HG02852 (cell line): ENCODE measurements around the gene ZNRF1.

ENCODE experiments used
- ATAC-seq: cut with Tn5 transposase; IDR thresholded peaks from one replicate; pipeline ENCODE4 v1.9.1; 2021; ENCODE audit warnings: mild to moderate bottlenecking, moderate library complexity; ENCODE audit not compliant: unreplicated experiment

ZNRF1 gene

DNA sequence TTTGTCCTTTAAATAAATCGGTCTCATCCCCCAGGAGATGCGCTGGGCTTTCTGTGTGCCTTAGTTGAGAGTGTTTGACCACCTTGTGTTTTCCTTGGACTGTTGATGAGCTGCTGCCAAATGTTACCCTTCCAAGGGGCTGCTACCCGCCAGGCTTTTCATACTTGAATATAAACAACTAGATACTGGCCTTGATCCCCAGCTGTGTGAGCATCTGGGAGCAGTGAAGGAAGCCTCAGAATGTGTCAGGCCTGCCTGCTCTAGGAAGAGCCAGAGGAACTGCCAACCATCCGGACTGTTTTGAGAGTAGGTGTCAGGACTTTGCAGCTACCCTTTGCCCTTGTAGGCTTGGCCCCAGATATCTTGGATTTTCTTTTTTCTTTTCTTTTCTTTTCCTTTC is 60.0 kb downstream of the ZNRF1 start:
- no peak for ATAC-seq

- no peak for ATAC-seq
These were observed 60.6 kb downstream of the ZNRF1 start for GRCh38 chr16:75059411-75059810.

- no peak for ATAC-seq
These were observed 61.9 kb downstream of the ZNRF1 start for GRCh38 chr16:75060723-75061122.

GRCh38 chr16:75061669-75062068 is 62.8 kb downstream of the ZNRF1 start:
- ATAC-seq: no peak

DNA sequence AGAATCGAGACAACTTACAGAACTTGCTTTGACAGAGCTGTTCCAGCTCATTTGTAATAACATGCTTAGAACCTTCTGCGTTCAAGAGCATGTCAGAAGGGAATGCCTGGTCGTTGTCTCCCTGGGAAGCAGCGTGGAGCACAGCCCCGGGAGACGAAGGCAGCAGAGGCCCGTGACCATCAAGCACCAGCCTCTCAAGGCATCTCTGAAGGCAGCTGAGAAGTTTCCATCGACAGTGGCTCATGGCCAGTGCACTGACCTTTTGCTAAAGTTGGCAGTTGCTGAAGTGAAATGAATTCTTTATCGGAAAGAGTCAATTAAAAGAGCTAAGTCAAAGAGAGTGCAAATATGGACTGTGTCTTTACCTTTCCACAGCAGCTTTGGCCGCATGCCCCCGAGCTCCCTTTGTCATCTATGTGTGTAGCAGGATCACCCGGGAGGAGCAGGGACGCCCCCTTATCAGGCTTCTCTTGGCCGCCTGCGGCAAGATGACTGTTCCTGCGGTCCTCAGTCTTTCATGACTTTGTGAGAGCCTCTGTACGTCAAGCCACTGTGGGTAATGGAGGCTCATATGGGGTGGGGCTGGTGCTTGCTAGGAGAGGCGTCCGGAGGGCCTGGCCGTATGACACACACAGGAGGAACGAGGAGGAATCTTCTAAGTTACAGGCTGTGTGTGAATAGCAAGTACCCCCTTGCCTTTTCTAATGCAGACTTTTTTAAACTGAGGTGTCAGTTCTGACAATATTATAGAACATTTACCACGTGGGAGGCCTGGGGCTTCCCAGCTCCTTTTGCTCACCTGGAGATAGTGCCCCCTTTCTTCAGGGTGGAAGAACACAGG is 63.5 kb downstream of the ZNRF1 start:
- ATAC-seq: no peak

GRCh38 chr16:75062976-75063346 is 64.1 kb downstream of the ZNRF1 start:
- ATAC-seq: no peak

DNA sequence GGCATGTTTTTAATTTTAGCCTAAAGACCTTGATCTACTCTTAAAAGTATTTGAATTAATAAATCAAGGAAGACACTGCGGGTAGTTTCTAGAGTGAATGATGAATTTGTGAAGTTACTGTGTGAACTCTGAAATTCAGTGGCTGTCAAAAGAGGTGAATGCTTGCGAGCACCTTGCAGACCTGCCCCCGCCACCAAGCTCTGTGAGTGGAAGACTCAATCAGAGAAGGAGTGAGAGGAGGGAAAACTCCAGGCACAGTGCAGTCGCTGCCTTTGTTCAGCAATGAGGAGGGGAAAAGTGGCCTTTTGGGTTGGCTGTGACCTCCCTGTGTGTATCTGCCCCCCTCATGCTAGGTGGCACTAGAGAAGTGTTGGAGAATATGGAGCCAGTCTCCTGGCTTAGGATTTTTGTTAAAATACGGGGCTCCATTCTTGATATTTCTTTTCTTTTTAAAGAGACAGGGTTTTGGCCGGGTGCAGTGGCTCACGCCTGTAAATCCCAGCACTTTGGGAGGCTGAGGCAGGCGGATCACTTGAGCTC is 64.8 kb downstream of the ZNRF1 start:
- ATAC-seq: no peak

DNA sequence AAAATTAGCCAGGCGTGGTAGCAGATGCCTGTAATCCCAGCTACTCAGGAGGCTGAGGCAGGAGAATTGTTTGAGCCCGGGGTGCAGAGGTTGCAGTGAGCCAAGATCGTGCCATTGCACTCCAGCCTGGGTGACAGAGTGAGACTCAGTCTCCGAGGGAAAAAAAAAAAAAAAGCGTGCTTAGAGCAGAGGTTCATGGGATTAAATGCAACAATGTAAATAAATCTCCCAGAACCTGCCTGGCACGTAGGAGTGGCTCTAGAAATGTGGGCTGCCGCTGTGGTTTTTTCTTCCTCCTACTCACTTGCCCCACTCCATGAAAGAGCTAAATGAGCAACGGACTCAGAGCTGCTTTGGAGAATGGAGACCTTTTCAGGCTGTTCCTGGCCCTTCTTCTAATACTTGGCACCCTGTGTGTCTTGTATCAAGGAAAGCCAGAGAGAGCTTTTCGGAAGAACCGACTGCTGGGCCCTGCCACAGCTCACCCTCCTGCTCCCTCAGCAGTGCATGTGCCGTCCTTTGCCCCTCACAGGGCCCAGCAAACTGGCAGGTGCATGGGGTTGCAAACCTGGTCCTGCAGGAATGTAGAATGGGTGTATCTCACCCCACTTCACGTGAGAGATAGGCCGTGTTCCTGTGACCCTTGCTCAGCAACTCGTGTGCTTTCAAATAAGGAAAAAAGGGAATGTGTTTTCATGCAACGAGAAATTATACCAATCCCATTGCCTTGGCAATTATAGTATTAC is 65.8 kb downstream of the ZNRF1 start:
- no peak for ATAC-seq

DNA sequence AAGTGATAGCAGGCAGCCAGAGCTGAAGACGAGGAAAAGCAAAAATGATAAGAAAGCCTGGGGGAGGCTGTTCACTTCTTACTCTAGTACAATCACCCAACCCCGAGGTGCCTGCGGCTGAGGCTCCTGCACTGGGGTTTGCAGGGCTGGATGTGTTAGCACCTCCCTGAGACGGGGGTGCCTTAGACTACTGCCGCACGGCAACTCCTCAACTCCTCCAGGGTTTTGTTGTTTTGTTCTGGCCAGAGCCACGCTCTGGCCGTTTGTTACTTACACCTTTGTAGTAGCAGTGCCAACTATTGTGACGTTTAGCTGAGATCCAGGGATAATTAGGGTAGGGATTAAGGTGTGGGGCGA is 66.3 kb downstream of the ZNRF1 start:
- ATAC-seq: no peak

DNA sequence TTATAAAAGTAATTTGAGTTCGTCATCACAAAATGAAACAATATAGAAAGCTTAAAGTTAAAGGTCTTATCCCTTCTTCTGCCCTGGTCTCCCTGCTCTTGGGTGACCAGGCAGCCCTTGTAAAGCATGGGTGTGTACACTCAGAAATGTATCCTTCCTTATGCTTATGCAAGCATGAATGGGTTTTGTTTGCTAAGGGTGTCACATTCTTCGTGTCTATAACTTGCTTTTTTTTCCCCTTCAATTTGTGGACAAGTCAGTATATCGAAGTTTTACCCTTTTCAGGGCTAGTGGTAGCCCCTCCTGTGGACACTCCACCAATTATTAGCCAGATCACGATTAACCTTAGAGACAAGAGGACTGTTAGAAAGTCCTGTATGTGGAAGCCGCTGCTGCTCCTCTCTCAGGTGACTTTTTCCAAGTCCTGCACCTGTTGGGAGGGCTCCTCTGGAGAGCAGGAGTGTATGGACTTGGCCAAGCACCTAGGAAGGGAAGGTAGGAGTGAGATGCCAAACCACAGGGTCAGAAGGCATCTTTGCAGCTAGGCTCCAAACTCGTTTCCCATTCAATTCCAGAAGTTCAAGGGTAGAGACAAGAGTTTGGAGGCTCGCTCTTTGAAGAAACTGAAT is 66.8 kb downstream of the ZNRF1 start:
- ATAC-seq: no peak

DNA sequence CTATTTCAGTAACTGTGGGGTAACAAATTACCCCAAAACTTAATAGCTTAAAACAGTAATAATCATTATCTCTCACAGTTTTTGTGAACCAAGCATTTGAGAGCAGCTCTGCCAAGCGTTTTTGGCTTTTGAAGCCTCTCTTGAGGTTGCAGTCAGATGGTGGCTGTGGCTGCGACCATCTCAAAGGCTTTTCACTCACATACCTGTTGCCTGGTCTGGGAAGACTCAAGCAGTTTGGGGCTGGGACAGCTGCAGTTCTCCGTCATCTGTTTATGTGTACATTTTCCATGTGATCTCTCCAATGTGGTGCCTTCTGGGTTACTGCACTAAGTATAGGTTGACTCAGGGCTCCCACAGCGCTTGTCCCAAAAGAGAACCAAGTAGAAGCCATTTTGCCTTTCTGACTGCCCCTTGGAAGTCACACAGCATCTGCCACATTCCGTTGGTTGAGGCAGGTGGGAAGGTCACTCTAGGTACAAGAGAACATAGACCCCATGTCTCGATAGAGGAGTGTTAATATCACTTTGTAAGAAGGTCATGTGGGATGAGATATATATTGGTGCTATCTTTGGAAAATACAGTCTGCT is 68.1 kb downstream of the ZNRF1 start:
- no peak for ATAC-seq

DNA sequence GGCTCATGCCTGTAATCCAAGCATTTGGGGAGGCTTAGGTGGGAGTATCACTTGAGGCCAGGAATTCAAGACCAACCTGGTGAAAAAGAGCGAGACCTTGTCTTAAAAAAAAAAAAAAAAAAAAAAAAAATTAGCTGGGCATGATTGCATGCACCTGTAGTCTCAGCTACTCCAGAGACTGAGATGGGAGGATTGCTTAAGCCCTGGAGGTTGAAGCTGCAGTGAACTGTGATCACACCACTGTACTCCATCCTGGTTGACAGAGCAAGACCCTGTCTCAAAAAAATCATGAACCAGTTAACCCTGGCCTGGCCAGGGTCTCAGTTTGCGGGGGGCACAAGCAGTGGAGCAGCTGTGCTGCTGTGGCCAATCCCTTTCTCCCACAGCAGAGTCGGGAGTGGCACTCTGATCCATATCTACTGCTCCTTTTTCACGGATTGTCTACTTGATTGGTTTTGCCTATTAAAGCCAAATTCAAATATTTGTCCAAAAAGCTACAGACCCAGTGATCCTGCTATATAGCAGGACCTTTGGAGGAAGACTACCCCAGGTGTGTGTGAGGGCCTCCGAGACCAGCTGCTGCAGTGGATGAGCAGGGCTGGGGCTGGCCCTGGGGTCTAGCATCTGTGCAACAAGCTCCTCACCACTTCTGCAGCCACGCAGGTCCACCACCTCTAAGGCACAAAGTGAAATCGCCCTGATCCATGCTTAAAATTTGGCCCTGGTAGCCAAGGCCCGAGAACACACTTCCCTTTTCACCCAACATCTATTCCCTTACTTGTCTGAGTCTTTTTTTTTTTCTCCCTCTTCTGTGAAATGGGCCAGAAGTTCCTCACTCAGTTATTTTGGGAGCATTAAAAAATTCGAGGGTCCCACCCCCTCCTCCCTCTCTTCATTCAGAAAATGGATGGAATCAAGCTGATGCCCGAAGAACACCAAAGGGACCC is 69.5 kb downstream of the ZNRF1 start:
- ATAC-seq: no peak

DNA sequence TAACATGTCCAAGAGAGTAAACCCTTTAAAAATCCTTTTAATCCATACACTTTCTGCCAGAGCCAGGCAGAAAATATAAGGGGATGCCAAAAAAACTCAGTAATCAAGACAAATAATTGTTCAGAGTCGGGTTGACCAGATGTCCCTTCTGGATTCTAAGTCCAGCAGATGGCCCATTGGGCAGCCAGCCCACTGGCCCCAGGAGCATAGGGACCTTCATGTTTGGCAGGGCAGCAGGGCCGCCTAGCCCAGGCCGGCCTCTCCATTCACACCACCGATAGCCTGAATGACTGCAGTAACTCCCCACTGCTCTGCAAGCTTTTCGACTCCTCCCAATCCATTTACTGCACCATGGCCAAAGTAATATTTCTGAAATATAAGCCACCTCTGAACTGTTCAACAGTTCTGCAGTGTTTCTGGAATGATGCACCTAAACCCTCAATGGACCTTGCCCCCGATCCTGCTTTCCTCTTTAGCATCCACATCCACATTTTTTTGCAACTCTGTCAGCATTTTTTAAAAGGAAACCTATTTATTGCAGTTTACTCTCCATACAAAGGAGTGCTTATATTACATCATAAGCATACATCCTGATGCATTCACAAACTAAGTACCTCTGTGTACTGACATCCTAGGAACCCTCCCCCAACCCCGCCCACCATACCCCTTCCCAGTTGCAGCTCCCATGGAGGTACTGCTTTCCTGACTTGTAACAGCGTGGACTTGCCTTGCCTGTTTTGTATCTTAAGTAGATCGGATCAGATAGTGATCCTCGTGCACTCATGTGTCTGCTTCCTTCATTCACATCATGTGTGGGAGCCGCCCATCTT is 71.4 kb downstream of the ZNRF1 start:
- no peak for ATAC-seq

- no peak for ATAC-seq
These were observed 72.8 kb downstream of the ZNRF1 start for GRCh38 chr16:75071621-75072020.

- no peak for ATAC-seq
These were observed 73.6 kb downstream of the ZNRF1 start for GRCh38 chr16:75072239-75072947.

DNA sequence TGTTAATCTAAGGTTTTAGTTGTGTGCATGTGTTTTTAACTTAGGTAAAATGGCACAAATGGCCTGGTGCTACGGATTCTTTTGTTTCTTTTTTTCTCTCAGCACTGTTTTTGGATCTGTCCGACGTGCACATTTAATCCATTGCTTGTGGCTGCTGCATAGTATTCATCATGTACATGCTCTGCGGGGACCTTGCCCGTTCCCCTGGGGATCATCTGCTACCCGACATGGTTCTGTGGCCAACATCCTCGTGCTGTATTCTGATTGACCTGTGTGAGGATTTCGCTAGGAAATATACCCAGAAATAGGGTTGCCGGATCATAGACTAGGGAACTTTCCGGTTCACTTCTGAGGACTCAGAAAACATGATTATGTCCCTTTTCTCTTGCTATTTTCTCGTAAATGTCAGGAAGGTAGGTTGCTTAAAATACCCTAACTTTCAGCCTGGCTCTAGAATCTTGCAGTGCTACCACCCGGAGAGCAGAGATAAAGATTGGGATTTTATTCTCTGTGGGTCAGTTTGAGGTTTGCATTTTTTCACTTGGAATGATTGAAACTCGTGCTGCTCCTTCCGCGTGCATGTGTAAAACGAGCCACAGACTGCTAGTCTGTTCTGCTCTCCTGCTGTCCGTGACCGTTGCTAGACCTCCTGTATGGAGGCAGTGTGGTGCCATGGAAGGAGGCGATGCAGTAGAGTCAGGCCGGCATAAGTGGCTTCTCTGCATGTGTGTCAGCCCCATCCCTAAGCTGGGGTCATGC is 74.9 kb downstream of the ZNRF1 start:
- ATAC-seq: no peak

DNA sequence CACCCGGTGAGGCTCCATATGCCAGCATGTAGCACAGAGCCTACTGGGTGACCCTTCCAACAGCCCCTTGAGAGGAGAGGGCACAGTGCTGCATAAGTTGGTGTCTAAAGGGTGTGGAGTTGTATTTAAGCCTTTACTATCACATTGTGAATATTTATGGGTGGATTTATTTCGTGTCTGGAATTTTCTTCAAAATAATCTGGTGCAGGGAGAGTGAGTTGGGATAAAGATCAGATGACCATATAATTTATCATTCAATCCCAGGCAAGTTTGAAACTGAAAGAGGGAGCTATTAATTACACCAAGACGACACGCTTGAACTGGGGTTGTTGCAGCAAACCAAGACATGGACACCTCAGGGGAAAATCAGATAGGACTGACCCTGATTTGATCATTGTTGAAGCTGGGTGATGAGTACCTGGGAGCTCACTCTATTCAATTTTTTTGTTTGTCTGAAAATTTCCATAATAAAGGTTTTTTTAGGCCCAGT is 75.5 kb downstream of the ZNRF1 start:
- ATAC-seq: no peak
